Omental fat pad (tissue), 4 donors: ENCODE data around the gene PLCB1. TPM values are rescaled to one million over a fixed set of nuclear protein-coding genes. Genes with fewer than 3 reads are reported as not detected.
A peak's percentile ranks its signal among the peaks of the same experiment; 100 is the strongest.
"Not testable (repeated sequence)": the region's sequence is repeated elsewhere in the genome, so short reads cannot be mapped to it uniquely, and the experiment has no call there.

Experiments used
- ATAC-seq: fragments of 150-250 bp; one replicate; pipeline ENCODE4 v1.9.1; 2016; ENCODE audit warnings: mild to moderate bottlenecking, moderate library complexity; ENCODE audit not compliant: low FRiP score
- DNase-seq: peaks from one replicate; pipeline ENCODE4 v3.0.0-alpha.2; 2019; ENCODE audit warnings: low spot score
- CTCF ChIP-seq, 3 donors: fragments of 450-650 bp; IDR thresholded peaks; one replicate each; pipeline ENCODE4 v1.5.1; 2016 to 2017; ENCODE audit warnings: antibody characterized with exemption in 3 of 3, mild to moderate bottlenecking in 3 of 3, moderate library complexity in 2 of 3
- total RNA-seq, 4 donors: library from RNA; depleted of rRNA; stranded (reverse); fragments of >200 nt; gene quantifications; one replicate each; pipeline ENCODE4 v1.1.0, GENCODE V29; 2016

The PLCB1 gene
- total RNA-seq, 4 donors from 2014 or later, result 22.4 to 60.5 (median 36.4) TPM

GRCh38 chr20:8433291-8433690 lies 301.2 kb downstream of the PLCB1 start:
- no peak for TF ChIP-seq CTCF (IDR thresholded peaks at IDR 0.05)
- ATAC-seq (no peak), DNase-seq (no peak)

- TF ChIP-seq CTCF (IDR thresholded peaks at IDR 0.05), result no peak
- DNase-seq, result no peak
These were observed 302.3 kb downstream of the PLCB1 start for GRCh38 chr20:8434326-8434876.

GRCh38 chr20:8435285-8436035 lies 303.4 kb downstream of the PLCB1 start:
- TF ChIP-seq CTCF (IDR thresholded peaks at IDR 0.05), result no peak
- ATAC-seq (no peak), DNase-seq (no peak)

More at GRCh38 chr20:8434326-8434876, 302.3 kb downstream of the PLCB1 start:
- peak; percentile 55 for ATAC-seq

- not testable (repeated sequence) for DNase-seq, ATAC-seq
These were observed 304.9 kb downstream of the PLCB1 start for GRCh38 chr20:8436938-8437337.

- no peak for TF ChIP-seq CTCF (IDR thresholded peaks at IDR 0.05)
- DNase-seq (no peak), ATAC-seq (no peak)
These were observed 306.7 kb downstream of the PLCB1 start for GRCh38 chr20:8438748-8439147.

- TF ChIP-seq CTCF (IDR thresholded peaks at IDR 0.05), result no peak
- ATAC-seq (no peak), DNase-seq (no peak)
These were observed 311.5 kb downstream of the PLCB1 start for GRCh38 chr20:8443464-8444072.

GRCh38 chr20:8447262-8448120 lies 315.4 kb downstream of the PLCB1 start:
- no peak for ATAC-seq
- no peak for TF ChIP-seq CTCF (IDR thresholded peaks at IDR 0.05)
- no peak for DNase-seq
